ENCODE results near the gene ELP5. TPM values are rescaled to one million over a fixed set of nuclear protein-coding genes. Genes with fewer than 3 reads are reported as not detected.

Gene ELP5
- total and polyA plus RNA-seq, 2 donors (not counting 1 experiment from before 2014, with no cell fraction given) = 48.0 to 69.9 TPM

- 93% methylated on average over 16 of the region's 16 CpGs for WGBS (ENCODE audit: insufficient coverage)
- H3K27ac Mint-ChIP-seq = no peak overlapping the region
- intact Hi-C loops (cut with micrococcal nuclease) = no loop called here
- H4K20me1 ChIP-seq (ENCODE audit: control insufficient read depth, insufficient read depth, low read length, poor library complexity, severe bottlenecking) = no peaks in the 10 kb centered on the region
- no peak overlapping the region for H3K4me3 Mint-ChIP-seq
- ChIA-PET CTCF (interaction anchor here (1.3 to 10.9 kb wide), 4 partner anchors 13 to 228 kb away, joined by 3 to 115 read pairs (median 4); no protein-coding TSS in a partner anchor), POLR2A (no interaction called here)
- H3K9ac ChIP-seq (ENCODE audit: low read length) = no peak overlapping the region
- TF ChIP-seq EZH2 (IDR thresholded peaks at IDR 0.05; ENCODE audit: borderline replicate concordance, insufficient read depth, low read depth, low read length, poor library complexity, severe bottlenecking) = no peak
- no peak for TF ChIP-seq CTCF (IDR thresholded peaks at IDR 0.05)
- no peak overlapping the region for H3K4me3 ChIP-seq (ENCODE audit: control extremely low read depth in 1 of 5, extremely low read depth in 1 of 5, insufficient read depth in 1 of 5, low read depth in 2 of 5, low read length in 4 of 5)
- H3K36me3 ChIP-seq (replicated peaks in 1 of 2; ENCODE audit: control extremely low read depth in 1 of 2, control insufficient read depth in 1 of 2, extremely low read depth in 1 of 2, insufficient read depth in 2 of 2, low read length in 1 of 2) = no peaks in the 10 kb centered on the region
- no peak overlapping the region for H2AFZ ChIP-seq (ENCODE audit: insufficient read depth, low read depth, low read length, poor library complexity, severe bottlenecking)
- no peaks in the 10 kb centered on the region for H3K9me3 Mint-ChIP-seq (ENCODE audit: insufficient read depth)
- peaks cover 0 to 57% (median 14%) of the 10 kb centered on the region in 4 experiments for H3K27me3 ChIP-seq (replicated peaks in 1 of 4; ENCODE audit: control extremely low read depth in 1 of 4, control insufficient read depth in 3 of 4, insufficient read depth in 4 of 4, low read length in 3 of 4)
- peaks cover 20% of the 10 kb centered on the region for H3K4me1 Mint-ChIP-seq
- H3K4me2 ChIP-seq (replicated peaks; ENCODE audit: low read depth, low read length, poor library complexity, severe bottlenecking) = no peak overlapping the region
- H3K27me3 Mint-ChIP-seq = peaks cover 39% of the 10 kb centered on the region
- ATAC-seq (ENCODE audit: low read depth) = no peak
- peaks cover 20 to 31% of the 10 kb centered on the region in 2 donors for H3K4me1 ChIP-seq (ENCODE audit: control insufficient read depth in 2 of 2, insufficient read depth in 2 of 2, low read length in 2 of 2)
- H3K79me2 ChIP-seq (ENCODE audit: control insufficient read depth, insufficient read depth, low read length) = no peaks in the 10 kb centered on the region
- no peak overlapping the region for H3K27ac ChIP-seq (ENCODE audit: low read length in 2 of 2)
- H3K9me3 ChIP-seq (ENCODE audit: control extremely low read depth in 1 of 3, control insufficient read depth in 2 of 3, insufficient read depth in 1 of 3, low read length in 2 of 3) = peaks cover 0 to 18% (median 0%) of the 10 kb centered on the region in 3 donors
- no peak for DNase-seq
Measured at GRCh38 chr17:7284911-7285310, 32.9 kb downstream of the ELP5 start.

- Histone ChIP-seq H3K4me1 (ENCODE audit: control insufficient read depth in 2 of 2, insufficient read depth in 2 of 2, low read length in 2 of 2) (peaks cover 19 to 23% of the 10 kb centered on the region in 2 donors), H3K79me2 (ENCODE audit: control insufficient read depth, insufficient read depth, low read length) (no peaks in the 10 kb centered on the region), H3K36me3 (replicated peaks in 1 of 2; ENCODE audit: control extremely low read depth in 1 of 2, control insufficient read depth in 1 of 2, extremely low read depth in 1 of 2, insufficient read depth in 2 of 2, low read length in 1 of 2) (no peaks in the 10 kb centered on the region), H3K9me3 (ENCODE audit: control extremely low read depth in 1 of 3, control insufficient read depth in 2 of 3, insufficient read depth in 1 of 3, low read length in 2 of 3) (peaks cover 0 to 18% (median 0%) of the 10 kb centered on the region in 3 donors), H3K9ac (ENCODE audit: low read length) (no peak overlapping the region), H3K4me2 (replicated peaks; ENCODE audit: low read depth, low read length, poor library complexity, severe bottlenecking) (no peak overlapping the region), H3K27me3 (replicated peaks in 1 of 4; ENCODE audit: control extremely low read depth in 1 of 4, control insufficient read depth in 3 of 4, insufficient read depth in 4 of 4, low read length in 3 of 4) (peaks cover 0 to 59% (median 14%) of the 10 kb centered on the region in 4 experiments), H3K27ac (ENCODE audit: low read length in 2 of 2) (no peak overlapping the region), H2AFZ (ENCODE audit: insufficient read depth, low read depth, low read length, poor library complexity, severe bottlenecking) (no peak overlapping the region), H3K4me3 (ENCODE audit: control extremely low read depth in 1 of 5, extremely low read depth in 1 of 5, insufficient read depth in 1 of 5, low read depth in 2 of 5, low read length in 4 of 5) (no peak overlapping the region), H4K20me1 (ENCODE audit: control insufficient read depth, insufficient read depth, low read length, poor library complexity, severe bottlenecking) (no peaks in the 10 kb centered on the region)
- Mint-ChIP-seq H3K27me3 (peaks cover 44% of the 10 kb centered on the region), H3K4me1 (peaks cover 14% of the 10 kb centered on the region), H3K9me3 (ENCODE audit: insufficient read depth) (no peaks in the 10 kb centered on the region), H3K4me3 (no peak overlapping the region), H3K27ac (no peak overlapping the region)
- DNase-seq (no peak), ATAC-seq (ENCODE audit: low read depth) (no peak)
- POLR2A ChIA-PET = interaction anchor here (0.6 kb wide), 1 partner anchor 64 kb away, joined by 10 read pairs; no protein-coding TSS in a partner anchor
- CTCF ChIA-PET = interaction anchor here (1.3 to 10.9 kb wide), 3 partner anchors 12 to 108 kb away, joined by 3 to 115 read pairs (median 4); no protein-coding TSS in a partner anchor
- intact Hi-C loops (cut with micrococcal nuclease) = no loop called here
- TF ChIP-seq CTCF (IDR thresholded peaks at IDR 0.05) (no peak), EZH2 (IDR thresholded peaks at IDR 0.05; ENCODE audit: borderline replicate concordance, insufficient read depth, low read depth, low read length, poor library complexity, severe bottlenecking) (no peak)
- WGBS (ENCODE audit: insufficient coverage) = 93% methylated on average over 11 of the region's 12 CpGs
Measured at GRCh38 chr17:7285679-7286078, 33.7 kb downstream of the ELP5 start.

Data from B cell (primary cell).